Liver (tissue), 9 donors: ENCODE results near the gene PDGFA. TPM values are rescaled to one million over a fixed set of nuclear protein-coding genes. Genes with fewer than 3 reads are reported as not detected.

Experiments used
- DNase-seq: peaks from one replicate; pipeline ENCODE4 v3.0.0-alpha.2; 2017; ENCODE audit warnings: low spot score
- H3K27ac ChIP-seq, 2 donors: one replicate each; pipeline ENCODE4 v1.7.0; 2013; ENCODE audit warnings: inconsistent platforms in 2 of 2, low read length in 2 of 2, control low read depth in 1 of 2, low read depth in 1 of 2, mild to moderate bottlenecking in 1 of 2
- H3K27me3 ChIP-seq, 4 donors: one replicate each; pipeline versions ENCODE4 v1.6.1 to v1.7.0; 2013; ENCODE audit warnings: low read length in 3 of 4, inconsistent platforms in 1 of 4, mild to moderate bottlenecking in 1 of 4, moderate library complexity in 1 of 4; ENCODE audit not compliant: control insufficient read depth in 4 of 4, insufficient read depth in 4 of 4
- H3K36me3 ChIP-seq, 4 donors: one replicate each; pipeline versions ENCODE4 v1.6.1 to v1.7.0; 2013; ENCODE audit warnings: low read length in 3 of 4, mild to moderate bottlenecking in 3 of 4, low read depth in 1 of 4, moderate library complexity in 1 of 4; ENCODE audit not compliant: control insufficient read depth in 4 of 4, insufficient read depth in 3 of 4
- H3K4me1 ChIP-seq, 4 donors: one replicate each; pipeline versions ENCODE4 v1.6.1 to v1.7.0; 2013; ENCODE audit warnings: low read length in 3 of 4, mild to moderate bottlenecking in 3 of 4, moderate library complexity in 1 of 4; ENCODE audit not compliant: control insufficient read depth in 4 of 4, insufficient read depth in 4 of 4
- H3K4me3 ChIP-seq, 3 donors: one replicate each; pipeline versions ENCODE4 v1.6.1 to v1.7.0; 2013; ENCODE audit warnings: low read length in 3 of 3, control low read depth in 1 of 3, low read depth in 1 of 3, mild to moderate bottlenecking in 1 of 3
- H3K9ac ChIP-seq, 2 donors: one replicate each; pipeline ENCODE4 v1.7.0; 2013; ENCODE audit warnings: low read length in 2 of 2, mild to moderate bottlenecking in 2 of 2, moderate library complexity in 2 of 2, control low read depth in 1 of 2, low read depth in 1 of 2
- H3K9me3 ChIP-seq, 4 donors: one replicate each; pipeline versions ENCODE4 v1.6.1 to v1.7.0; 2013; ENCODE audit warnings: low read length in 3 of 4; ENCODE audit not compliant: control insufficient read depth in 4 of 4
- FOXA1 ChIP-seq: IDR thresholded peaks from 2 replicates; pipeline ENCODE4 v1.6.1; 2016; ENCODE audit warnings: antibody characterized with exemption
- FOXA2 ChIP-seq: IDR thresholded peaks from 2 replicates; pipeline ENCODE4 v1.6.1; 2016; ENCODE audit warnings: antibody characterized with exemption
- HNF4G ChIP-seq: IDR thresholded peaks from 2 replicates; pipeline ENCODE4 v1.6.1; 2016; ENCODE audit warnings: antibody characterized with exemption
- JUND ChIP-seq, 2 donors: IDR thresholded peaks; 2 replicates each; pipeline ENCODE4 v1.6.1; 2016; ENCODE audit warnings: antibody characterized with exemption in 2 of 2
- NR2F2 ChIP-seq: IDR thresholded peaks from 2 replicates; pipeline ENCODE4 v1.6.1; 2016; ENCODE audit warnings: antibody characterized with exemption
- RAD21 ChIP-seq, 2 donors: IDR thresholded peaks; 2 replicates each; pipeline ENCODE4 v1.6.1; 2016; ENCODE audit warnings: antibody characterized with exemption in 2 of 2, mild to moderate bottlenecking in 2 of 2
- RXRA ChIP-seq, 2 donors: IDR thresholded peaks; 2 replicates each; pipeline ENCODE4 v1.6.1; 2017 to 2018; ENCODE audit warnings: antibody characterized with exemption in 2 of 2, mild to moderate bottlenecking in 1 of 2
- SP1 ChIP-seq: IDR thresholded peaks from 2 replicates; pipeline ENCODE4 v1.6.1; 2018; ENCODE audit warnings: antibody characterized with exemption, mild to moderate bottlenecking
- TAF1 ChIP-seq: conservative IDR thresholded peaks from 2 replicates; pipeline ENCODE4 v1.6.1; 2016; ENCODE audit warnings: antibody characterized with exemption, mild to moderate bottlenecking
- YY1 ChIP-seq: IDR thresholded peaks from 2 replicates; pipeline ENCODE4 v1.6.1; 2016; ENCODE audit warnings: antibody characterized with exemption, mild to moderate bottlenecking
- WGBS: extraction: QIAGEN DNeasy Blood & Tissue Kit; methylation state at CpG from one replicate; pipeline ENCODE4 v1.1.7; 2013; 5-methylcytosine and 5-hydroxymethylcytosine counted together
- polyA plus RNA-seq, 2 donors: library from polyadenylated mRNA; stranded (reverse) in 1 of 2; unstranded in 1 of 2; fragments of 200-250 nt in 1 of 2; fragments of >200 nt in 1 of 2; fragmentation: Nextera tagmentation in 1 of 2; extraction: Ambion mirVana in 1 of 2; gene quantifications; one replicate each; pipeline versions ENCODE4 v1.2.1 to v1.2.3, GENCODE V29; 2013 to 2015
- total RNA-seq, 2 donors: library from RNA; depleted of rRNA; stranded (reverse); fragments of >200 nt; gene quantifications; one replicate each; pipeline ENCODE4 v1.2.3, GENCODE V29; 2014
- TF ChIP-seq, protein P1 (sequence below): IDR thresholded peaks from 2 replicates; pipeline ENCODE4 v1.6.1; 2016; ENCODE audit warnings: antibody characterized with exemption, mild to moderate bottlenecking
- TF ChIP-seq, protein P2 (sequence below): IDR thresholded peaks from 2 replicates; pipeline ENCODE4 v1.6.1; 2016; ENCODE audit warnings: antibody characterized with exemption
- TF ChIP-seq, protein P3 (sequence below): IDR thresholded peaks from 2 replicates; pipeline ENCODE4 v1.6.1; 2016; ENCODE audit warnings: antibody characterized with exemption
- TF ChIP-seq, protein P4 (sequence below): IDR thresholded peaks from 2 replicates; pipeline ENCODE4 v1.6.1; 2016; ENCODE audit warnings: antibody characterized with exemption
- TF ChIP-seq, protein P5 (sequence below): fragments of 150-350 bp; IDR thresholded peaks from 2 replicates; pipeline ENCODE4 v1.5.1; 2017; ENCODE audit warnings: improper control_type of control experiment, low read depth, low read length; ENCODE audit not compliant: missing input control
- donor health status: healthy.
- donor health status: healthy.
- donor health status: healthy.
- donor health status: healthy.
- donor health status: healthy.

The PDGFA gene
- total and polyA plus RNA-seq, 4 donors = 1.4 to 5.1 (median 2.0) TPM

DNA sequence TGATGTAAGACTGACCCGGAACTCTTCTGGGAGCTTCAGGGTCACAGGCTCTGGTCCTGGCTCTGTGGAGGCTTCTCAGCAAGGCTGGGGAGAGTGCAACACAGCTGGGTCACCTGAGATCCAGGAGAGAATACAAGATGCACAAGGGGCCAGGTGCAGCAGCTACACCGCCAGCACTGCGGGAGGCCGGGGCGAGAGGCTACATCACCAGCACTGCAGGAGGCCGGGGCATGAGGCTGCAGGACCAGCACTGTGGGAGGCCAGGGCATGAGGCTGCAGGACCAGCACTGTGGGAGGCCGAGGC lies 44.3 kb downstream of the PDGFA start:
- DNase-seq = no peak
- Histone ChIP-seq H3K27me3 (no peaks in the 10 kb centered on the region), H3K27ac (no peak overlapping the region), H3K36me3 (no peaks in the 10 kb centered on the region), H3K4me3 (no peak overlapping the region), H3K9ac (no peak overlapping the region), H3K4me1 (no peaks in the 10 kb centered on the region), H3K9me3 (peaks cover 0 to 6% (median 3%) of the 10 kb centered on the region in 4 donors)
- WGBS = 97% methylated on average over 6 of the region's 7 CpGs
- TF ChIP-seq SP1 (no peak), JUND (IDR thresholded peaks at IDR 0.05) (no peak), YY1 (no peak)
- TF ChIP-seq, protein P1, sequence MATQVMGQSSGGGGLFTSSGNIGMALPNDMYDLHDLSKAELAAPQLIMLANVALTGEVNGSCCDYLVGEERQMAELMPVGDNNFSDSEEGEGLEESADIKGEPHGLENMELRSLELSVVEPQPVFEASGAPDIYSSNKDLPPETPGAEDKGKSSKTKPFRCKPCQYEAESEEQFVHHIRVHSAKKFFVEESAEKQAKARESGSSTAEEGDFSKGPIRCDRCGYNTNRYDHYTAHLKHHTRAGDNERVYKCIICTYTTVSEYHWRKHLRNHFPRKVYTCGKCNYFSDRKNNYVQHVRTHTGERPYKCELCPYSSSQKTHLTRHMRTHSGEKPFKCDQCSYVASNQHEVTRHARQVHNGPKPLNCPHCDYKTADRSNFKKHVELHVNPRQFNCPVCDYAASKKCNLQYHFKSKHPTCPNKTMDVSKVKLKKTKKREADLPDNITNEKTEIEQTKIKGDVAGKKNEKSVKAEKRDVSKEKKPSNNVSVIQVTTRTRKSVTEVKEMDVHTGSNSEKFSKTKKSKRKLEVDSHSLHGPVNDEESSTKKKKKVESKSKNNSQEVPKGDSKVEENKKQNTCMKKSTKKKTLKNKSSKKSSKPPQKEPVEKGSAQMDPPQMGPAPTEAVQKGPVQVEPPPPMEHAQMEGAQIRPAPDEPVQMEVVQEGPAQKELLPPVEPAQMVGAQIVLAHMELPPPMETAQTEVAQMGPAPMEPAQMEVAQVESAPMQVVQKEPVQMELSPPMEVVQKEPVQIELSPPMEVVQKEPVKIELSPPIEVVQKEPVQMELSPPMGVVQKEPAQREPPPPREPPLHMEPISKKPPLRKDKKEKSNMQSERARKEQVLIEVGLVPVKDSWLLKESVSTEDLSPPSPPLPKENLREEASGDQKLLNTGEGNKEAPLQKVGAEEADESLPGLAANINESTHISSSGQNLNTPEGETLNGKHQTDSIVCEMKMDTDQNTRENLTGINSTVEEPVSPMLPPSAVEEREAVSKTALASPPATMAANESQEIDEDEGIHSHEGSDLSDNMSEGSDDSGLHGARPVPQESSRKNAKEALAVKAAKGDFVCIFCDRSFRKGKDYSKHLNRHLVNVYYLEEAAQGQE = no peak
- TF ChIP-seq, protein P2, sequence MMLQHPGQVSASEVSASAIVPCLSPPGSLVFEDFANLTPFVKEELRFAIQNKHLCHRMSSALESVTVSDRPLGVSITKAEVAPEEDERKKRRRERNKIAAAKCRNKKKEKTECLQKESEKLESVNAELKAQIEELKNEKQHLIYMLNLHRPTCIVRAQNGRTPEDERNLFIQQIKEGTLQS = no peak
- TF ChIP-seq, protein P3, sequence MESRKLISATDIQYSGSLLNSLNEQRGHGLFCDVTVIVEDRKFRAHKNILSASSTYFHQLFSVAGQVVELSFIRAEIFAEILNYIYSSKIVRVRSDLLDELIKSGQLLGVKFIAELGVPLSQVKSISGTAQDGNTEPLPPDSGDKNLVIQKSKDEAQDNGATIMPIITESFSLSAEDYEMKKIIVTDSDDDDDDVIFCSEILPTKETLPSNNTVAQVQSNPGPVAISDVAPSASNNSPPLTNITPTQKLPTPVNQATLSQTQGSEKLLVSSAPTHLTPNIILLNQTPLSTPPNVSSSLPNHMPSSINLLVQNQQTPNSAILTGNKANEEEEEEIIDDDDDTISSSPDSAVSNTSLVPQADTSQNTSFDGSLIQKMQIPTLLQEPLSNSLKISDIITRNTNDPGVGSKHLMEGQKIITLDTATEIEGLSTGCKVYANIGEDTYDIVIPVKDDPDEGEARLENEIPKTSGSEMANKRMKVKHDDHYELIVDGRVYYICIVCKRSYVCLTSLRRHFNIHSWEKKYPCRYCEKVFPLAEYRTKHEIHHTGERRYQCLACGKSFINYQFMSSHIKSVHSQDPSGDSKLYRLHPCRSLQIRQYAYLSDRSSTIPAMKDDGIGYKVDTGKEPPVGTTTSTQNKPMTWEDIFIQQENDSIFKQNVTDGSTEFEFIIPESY = no peak

DNA sequence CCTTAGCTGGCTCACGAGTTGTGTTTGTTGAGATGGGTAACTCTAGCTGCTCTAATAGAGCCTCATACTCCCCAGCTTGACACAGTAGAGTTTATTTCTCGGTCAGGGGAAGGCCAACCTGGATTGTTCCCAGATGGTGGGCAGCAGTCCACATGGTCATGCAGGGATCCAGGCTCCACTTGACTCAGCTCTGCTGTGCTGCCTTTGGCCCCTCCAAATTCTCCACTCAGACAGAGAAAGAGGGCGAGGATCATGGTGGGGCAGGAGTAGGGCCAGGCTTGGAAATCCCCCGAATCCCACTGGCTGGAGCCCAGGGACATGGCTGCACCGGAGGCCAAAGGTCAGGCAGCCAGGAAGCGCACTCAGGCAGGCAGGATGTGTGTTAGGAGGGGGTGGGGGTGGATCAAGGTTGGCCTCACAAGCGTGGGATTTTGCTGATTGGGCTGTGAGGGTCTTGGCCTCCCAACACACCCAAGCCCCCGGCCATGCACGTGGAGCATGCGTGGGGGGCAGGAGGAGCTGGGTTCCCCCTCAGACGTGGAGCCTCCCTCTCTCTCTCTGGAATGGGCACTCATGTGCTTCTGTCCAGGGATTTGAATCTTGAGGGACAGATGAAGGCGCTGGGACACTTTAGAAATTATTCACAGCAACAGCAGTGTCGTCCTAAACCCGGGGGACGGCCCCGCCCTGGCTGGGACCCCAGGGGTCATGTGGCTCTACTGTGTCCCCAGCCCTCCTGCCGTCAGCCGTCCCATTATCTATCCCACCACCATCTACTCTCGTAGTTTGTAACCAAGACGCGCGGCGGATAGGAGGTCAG lies 44.8 kb downstream of the PDGFA start:
- WGBS = 86% methylated on average over 23 of the region's 23 CpGs
- no peaks in the 10 kb centered on the region for H3K4me1 ChIP-seq
- TF ChIP-seq YY1 = no peak
- TF ChIP-seq JUND (IDR thresholded peaks at IDR 0.05) = no peak
- TF ChIP-seq, protein P4, sequence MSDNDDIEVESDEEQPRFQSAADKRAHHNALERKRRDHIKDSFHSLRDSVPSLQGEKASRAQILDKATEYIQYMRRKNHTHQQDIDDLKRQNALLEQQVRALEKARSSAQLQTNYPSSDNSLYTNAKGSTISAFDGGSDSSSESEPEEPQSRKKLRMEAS = no peak
- TF ChIP-seq NR2F2 = no peak
- no peak for TF ChIP-seq FOXA2
- no peak for TF ChIP-seq SP1
- no peak for TF ChIP-seq FOXA1
- TF ChIP-seq, protein P2 = no peak
- no peak for TF ChIP-seq RAD21 (IDR thresholded peaks at IDR 0.05)
- TF ChIP-seq, protein P5, sequence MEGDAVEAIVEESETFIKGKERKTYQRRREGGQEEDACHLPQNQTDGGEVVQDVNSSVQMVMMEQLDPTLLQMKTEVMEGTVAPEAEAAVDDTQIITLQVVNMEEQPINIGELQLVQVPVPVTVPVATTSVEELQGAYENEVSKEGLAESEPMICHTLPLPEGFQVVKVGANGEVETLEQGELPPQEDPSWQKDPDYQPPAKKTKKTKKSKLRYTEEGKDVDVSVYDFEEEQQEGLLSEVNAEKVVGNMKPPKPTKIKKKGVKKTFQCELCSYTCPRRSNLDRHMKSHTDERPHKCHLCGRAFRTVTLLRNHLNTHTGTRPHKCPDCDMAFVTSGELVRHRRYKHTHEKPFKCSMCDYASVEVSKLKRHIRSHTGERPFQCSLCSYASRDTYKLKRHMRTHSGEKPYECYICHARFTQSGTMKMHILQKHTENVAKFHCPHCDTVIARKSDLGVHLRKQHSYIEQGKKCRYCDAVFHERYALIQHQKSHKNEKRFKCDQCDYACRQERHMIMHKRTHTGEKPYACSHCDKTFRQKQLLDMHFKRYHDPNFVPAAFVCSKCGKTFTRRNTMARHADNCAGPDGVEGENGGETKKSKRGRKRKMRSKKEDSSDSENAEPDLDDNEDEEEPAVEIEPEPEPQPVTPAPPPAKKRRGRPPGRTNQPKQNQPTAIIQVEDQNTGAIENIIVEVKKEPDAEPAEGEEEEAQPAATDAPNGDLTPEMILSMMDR = no peak
- TF ChIP-seq HNF4G = no peak
- TF ChIP-seq, protein P1 = no peak
- TF ChIP-seq TAF1 = no peak
- no peak for TF ChIP-seq RXRA (IDR thresholded peaks at IDR 0.05)
- DNase-seq = no peak
- no peaks in the 10 kb centered on the region for H3K36me3 ChIP-seq
- no peak overlapping the region for H3K27ac ChIP-seq
- no peaks in the 10 kb centered on the region for H3K27me3 ChIP-seq
- no peak overlapping the region for H3K9ac ChIP-seq
- H3K9me3 ChIP-seq = peaks cover 0 to 6% (median 3%) of the 10 kb centered on the region in 4 donors
- H3K4me3 ChIP-seq = no peak overlapping the region
